Mesothelial cell of epicardium (in vitro differentiated cells): ENCODE measurements around the gene DNAI7. TPM values are rescaled to one million over a fixed set of nuclear protein-coding genes. Genes with fewer than 3 reads are reported as not detected.

Experiments
- DNase-seq, 2 experiments: peaks; one replicate each; pipeline ENCODE4 v3.0.0; 2021; ENCODE audit warnings: low spot score in 2 of 2; ENCODE audit not compliant: unreplicated experiment in 2 of 2
- H3K27ac Mint-ChIP-seq: 2 replicates; pipeline ENCODE4 v1.8.0; 2021; ENCODE audit warnings: mixed read lengths
- H3K27me3 Mint-ChIP-seq: 2 replicates; pipeline ENCODE4 v1.8.0; 2021; ENCODE audit warnings: low read depth, mixed read lengths
- H3K36me3 Mint-ChIP-seq: 2 replicates; pipeline ENCODE4 v1.8.0; 2021; ENCODE audit warnings: mixed read lengths
- H3K4me1 Mint-ChIP-seq: 2 replicates; pipeline ENCODE4 v1.8.0; 2021; ENCODE audit warnings: mixed read lengths
- H3K4me3 Mint-ChIP-seq: 2 replicates; pipeline ENCODE4 v1.8.0; 2021; ENCODE audit warnings: mild to moderate bottlenecking, moderate library complexity, mixed read lengths
- H3K9me3 Mint-ChIP-seq: 2 replicates; pipeline ENCODE4 v1.8.0; 2021; ENCODE audit warnings: mixed read lengths
- CTCF ChIP-seq: fragments of 200-600 bp; sonication (generic); IDR thresholded peaks from one replicate; pipeline ENCODE4 v1.5.0; 2021; ENCODE audit warnings: antibody characterized with exemption; ENCODE audit not compliant: unreplicated experiment
- total RNA-seq: library from RNA; stranded (reverse); gene quantifications from 3 replicates; pipeline ENCODE4 v1.2.1, GENCODE V29; 2021

The DNAI7 gene
- total RNA-seq, 1 donor from 2014 or later = 1.5 TPM

- Mint-ChIP-seq H3K27me3 (no peaks in the 10 kb centered on the region), H3K36me3 (peaks cover 23% of the 10 kb centered on the region), H3K4me1 (peaks cover 12% of the 10 kb centered on the region), H3K4me3 (no peak overlapping the region), H3K9me3 (peaks cover 38% of the 10 kb centered on the region), H3K27ac (peak overlapping the region; percentile 54)
- peak in 1 of 2 experiments; percentile 18 for DNase-seq
- TF ChIP-seq CTCF = no peak
Measured at GRCh38 chr12:25135531-25136154, 59.3 kb downstream of the DNAI7 start.

- H3K4me1 Mint-ChIP-seq = peaks cover 12% of the 10 kb centered on the region
- no peak overlapping the region for H3K4me3 Mint-ChIP-seq
- TF ChIP-seq CTCF = no peak
- no peak for DNase-seq
- H3K27me3 Mint-ChIP-seq = no peaks in the 10 kb centered on the region
- H3K27ac Mint-ChIP-seq = no peak overlapping the region
- H3K9me3 Mint-ChIP-seq = peaks cover 2% of the 10 kb centered on the region
- H3K36me3 Mint-ChIP-seq = peaks cover 2% of the 10 kb centered on the region
Measured at GRCh38 chr12:25131270-25131669, 63.7 kb downstream of the DNAI7 start.

GRCh38 chr12:25130741-25131188 lies 64.2 kb downstream of the DNAI7 start:
- Mint-ChIP-seq H3K4me3 (no peak overlapping the region), H3K4me1 (peaks cover 10% of the 10 kb centered on the region), H3K9me3 (peaks cover 4% of the 10 kb centered on the region), H3K27ac (no peak overlapping the region), H3K36me3 (no peaks in the 10 kb centered on the region), H3K27me3 (no peaks in the 10 kb centered on the region)
- peak; percentile 67 for TF ChIP-seq CTCF
- DNase-seq = no peak

- H3K4me3 Mint-ChIP-seq = no peak overlapping the region
- TF ChIP-seq CTCF = no peak
- no peak overlapping the region for H3K27ac Mint-ChIP-seq
- H3K4me1 Mint-ChIP-seq = no peaks in the 10 kb centered on the region
- H3K9me3 Mint-ChIP-seq = peaks cover 10% of the 10 kb centered on the region
- no peak for DNase-seq
- H3K27me3 Mint-ChIP-seq = no peaks in the 10 kb centered on the region
- H3K36me3 Mint-ChIP-seq = no peaks in the 10 kb centered on the region
Measured at GRCh38 chr12:25126746-25127145, 68.2 kb downstream of the DNAI7 start.

GRCh38 chr12:25126101-25126500 lies 68.9 kb downstream of the DNAI7 start:
- no peak for TF ChIP-seq CTCF
- Mint-ChIP-seq H3K4me3 (no peak overlapping the region), H3K4me1 (no peaks in the 10 kb centered on the region), H3K9me3 (peaks cover 10% of the 10 kb centered on the region), H3K36me3 (no peaks in the 10 kb centered on the region), H3K27ac (no peak overlapping the region), H3K27me3 (no peaks in the 10 kb centered on the region)
- DNase-seq = no peak
